Spleen (tissue), 7 donors: ENCODE data around the gene FAM184A.

Source experiments
- CTCF ChIP-seq, 11 experiments: fragments of 200-600 bp in 7 of 11; fragments of 450-650 bp in 4 of 11; sonication (generic) in 4 of 11; IDR thresholded peaks in 8 of 11; conservative IDR thresholded peaks in 3 of 11; 1 replicate in 7 of 11; 2 replicates in 4 of 11; pipeline versions ENCODE4 v1.4.0 to v1.8.0; 2016 to 2021; ENCODE audit warnings: antibody characterized with exemption in 11 of 11, inconsistent platforms in 4 of 11, mild to moderate bottlenecking in 1 of 11
- POLR2A ChIP-seq, 3 donors: fragments of 450-650 bp; IDR thresholded peaks; one replicate each; pipeline ENCODE4 v1.5.1; 2017; ENCODE audit warnings: antibody characterized with exemption in 3 of 3, mild to moderate bottlenecking in 1 of 3
- donor health status: DM: no; HTN: no; CAD: no; lungs with moderate emphysema.
- donor health status: DM: no; HTN: no; CAD: no.
- donor health status: DM: no; HTN: no; CAD: no.

DNA sequence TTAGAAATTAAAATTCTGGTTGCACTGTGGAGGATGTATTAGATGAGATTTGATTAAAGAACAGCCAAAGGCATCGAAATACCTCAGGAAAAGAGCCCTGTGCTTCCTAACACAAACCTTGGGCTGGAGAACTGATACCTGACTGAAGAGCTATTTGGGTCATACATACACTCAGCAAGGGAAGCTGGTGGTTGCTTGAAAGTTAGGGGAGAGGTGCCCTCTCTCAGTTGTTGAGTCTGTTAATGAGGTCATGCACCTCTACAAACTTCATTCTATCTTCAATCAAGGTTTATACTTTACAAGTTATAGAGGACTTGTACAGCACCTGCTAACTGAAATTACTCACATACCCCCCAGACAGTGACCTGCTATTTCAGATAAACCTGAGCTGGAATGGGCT lies 25.5 kb downstream of the FAM184A start:
- TF ChIP-seq CTCF (IDR thresholded peaks at IDR 0.05 in 8 of 11, conservative IDR thresholded peaks at IDR 0.05 in 3 of 11) (no peak), POLR2A (IDR thresholded peaks at IDR 0.05) (no peak)
